Measurements from ENCODE around the gene TBP.
"Not testable (repeated sequence)": the region's sequence is repeated elsewhere in the genome, so short reads cannot be mapped to it uniquely, and the experiment has no call there.

- not testable (repeated sequence) for TF ChIP-seq POLR2AphosphoS5 (IDR thresholded peaks at IDR 0.05; ENCODE audit: low read depth, low read length); TAF1 (IDR thresholded peaks at IDR 0.05; ENCODE audit: borderline replicate concordance, low read depth, low read length)
Observed at GRCh38 chr6:170612256-170612804, 58.2 kb downstream of the TBP start.

All from GM12892 (cell line).